ENCODE results near the gene IRF9. TPM values are rescaled to one million over a fixed set of nuclear protein-coding genes. Genes with fewer than 3 reads are reported as not detected.
A peak's percentile ranks its signal among the peaks of the same experiment; 100 is the strongest.

The IRF9 gene
- total RNA-seq, 1 experiment from 2014 or later, result 15.6 TPM

GRCh38 chr14:24113801-24114531 lies 47.1 kb upstream of the IRF9 start (continued):
- TF ChIP-seq ZNF425 (CRISPR knock-in tag; conservative IDR thresholded peaks at IDR 0.05) (no peak), ZNF532 (CRISPR knock-in tag; IDR thresholded peaks at IDR 0.05; ENCODE audit: borderline replicate concordance) (no peak), HMGXB4 (CRISPR knock-in tag; IDR thresholded peaks at IDR 0.05) (peak; percentile 63), PREB (CRISPR knock-in tag; IDR thresholded peaks at IDR 0.05; ENCODE audit: borderline replicate concordance) (peak; percentile 19; the same call in 1 of the 2 replicates)

GRCh38 chr14:24114532-24115421 lies 46.3 kb upstream of the IRF9 start, which contains the start of the genes DCAF11 and NRL:
Gene DCAF11, plus strand, starts transcription at chr14:24114777. Its CDS starts 818 bp downstream, at chr14:24115595.
Gene NRL, minus strand, starts transcription at chr14:24114949. Its CDS starts 32,101 bp downstream, at chr14:24082848.
- POLR2A ChIA-PET, result interaction anchor here (0.6 to 3.3 kb wide), 21 partner anchors 9 to 110 kb away, joined by 3 to 44 read pairs (median 6); partner anchors contain the start of genes CARMIL3, CHMP4A, EMC9 and IPO4
- Mint-ChIP-seq H3K27me3 (ENCODE audit: low read depth) (peaks cover 4% of the 10 kb centered on the region; the same call in 1 of the 2 replicates), H3K4me3 (peak within 1 kb of the TSS; percentile 99), H3K36me3 (peaks cover 32% of the 10 kb centered on the region), H3K27ac (peak within 1 kb of the TSS; percentile 99), H3K9me3 (no peaks in the 10 kb centered on the region), H3K4me1 (peaks cover 17% of the 10 kb centered on the region)
- CTCF ChIA-PET, result interaction anchor here (0.6 to 3.3 kb wide), 32 partner anchors 7 to 483 kb away, joined by 3 to 67 read pairs (median 4); partner anchors contain the start of genes CARMIL3, CHMP4A, CIDEB and DHRS4L2
- DNase-seq (ENCODE audit: low spot score) (peak; percentile 98), ATAC-seq (peak; percentile 86)
- no peak for TF ChIP-seq TCF7 (CRISPR knock-in tag; IDR thresholded peaks at IDR 0.05; ENCODE audit: low read depth)
- peak; percentile 90; the same call in 1 of the 2 replicates for TF ChIP-seq PREB (CRISPR knock-in tag; IDR thresholded peaks at IDR 0.05; ENCODE audit: borderline replicate concordance)
- no peak for TF ChIP-seq ATF1 (CRISPR knock-in tag; IDR thresholded peaks at IDR 0.05)
- TF ChIP-seq ESRRA (CRISPR knock-in tag; IDR thresholded peaks at IDR 0.05; ENCODE audit: borderline replicate concordance), result no peak
- TF ChIP-seq ZSCAN18 (CRISPR knock-in tag; IDR thresholded peaks at IDR 0.05), result no peak
- peak; percentile 58; the same call in 1 of the 2 replicates for TF ChIP-seq ETV6 (CRISPR knock-in tag; IDR thresholded peaks at IDR 0.05)
- TF ChIP-seq ERG (CRISPR knock-in tag; IDR thresholded peaks at IDR 0.05), result no peak
- TF ChIP-seq STAT6 (CRISPR knock-in tag; conservative IDR thresholded peaks at IDR 0.05; ENCODE audit: low read depth), result no peak
- TF ChIP-seq CBFB (CRISPR knock-in tag; IDR thresholded peaks at IDR 0.05; ENCODE audit: low read depth), result no peak
- peak; percentile 92 for TF ChIP-seq GABPB1 (CRISPR knock-in tag; IDR thresholded peaks at IDR 0.05)
- TF ChIP-seq RORB (CRISPR knock-in tag; IDR thresholded peaks at IDR 0.05), result no peak
- TF ChIP-seq NFYB (CRISPR knock-in tag; conservative IDR thresholded peaks at IDR 0.05; ENCODE audit: low read depth), result peak; percentile 92

Measured in WTC11 (cell line).